GM19193 (cell line): Measurements from ENCODE around the gene MLC1.

ENCODE experiments used
- POLR2A ChIP-seq: IDR thresholded peaks from 4 replicates; pipeline ENCODE4 v1.6.1; 2011; ENCODE audit not compliant: insufficient read depth, insufficient read length; ENCODE audit errors: extremely low read depth

The MLC1 gene

DNA sequence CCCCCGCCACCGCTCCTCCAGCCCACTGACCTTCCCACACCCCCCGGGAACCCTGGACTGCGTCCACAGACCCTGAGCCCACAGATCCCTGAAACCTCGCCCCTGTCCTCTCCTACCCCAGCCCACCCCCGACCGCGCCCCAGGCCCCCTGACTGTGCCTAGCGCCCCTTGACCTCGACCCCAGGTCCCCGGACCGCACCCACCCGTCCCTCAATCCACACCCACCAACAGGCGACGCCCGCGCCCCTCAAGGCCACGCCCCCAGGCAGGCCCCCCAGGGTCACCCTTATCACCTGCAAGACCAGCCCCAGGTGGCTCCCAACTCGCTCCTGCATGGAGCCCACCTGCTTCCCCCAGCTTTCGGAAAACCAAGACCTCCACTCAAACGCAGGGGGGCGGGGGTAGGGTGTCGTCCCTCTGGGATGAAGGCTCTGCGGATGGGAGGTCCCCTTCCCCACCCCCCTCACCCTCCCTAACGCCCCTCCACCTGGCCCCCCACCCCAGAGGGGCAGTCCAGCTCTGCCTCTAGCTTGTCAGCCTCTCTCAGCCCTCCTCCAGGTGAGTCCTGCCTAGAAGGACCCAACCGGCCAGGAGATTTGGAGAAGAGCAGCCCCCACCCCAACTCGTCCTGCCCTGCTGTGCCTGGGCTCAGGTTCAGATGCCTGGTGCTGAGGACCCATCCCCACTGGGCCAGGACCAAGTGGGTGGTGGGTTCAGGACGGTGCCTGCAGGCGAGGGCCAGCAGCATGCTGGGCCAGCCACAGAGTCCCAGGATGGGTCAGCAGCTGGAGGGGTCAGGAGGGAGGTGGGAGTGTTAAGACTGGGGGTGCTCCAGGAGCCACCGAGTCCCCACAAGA, 69.5 kb downstream of the MLC1 start:
- no peak for TF ChIP-seq POLR2A

DNA sequence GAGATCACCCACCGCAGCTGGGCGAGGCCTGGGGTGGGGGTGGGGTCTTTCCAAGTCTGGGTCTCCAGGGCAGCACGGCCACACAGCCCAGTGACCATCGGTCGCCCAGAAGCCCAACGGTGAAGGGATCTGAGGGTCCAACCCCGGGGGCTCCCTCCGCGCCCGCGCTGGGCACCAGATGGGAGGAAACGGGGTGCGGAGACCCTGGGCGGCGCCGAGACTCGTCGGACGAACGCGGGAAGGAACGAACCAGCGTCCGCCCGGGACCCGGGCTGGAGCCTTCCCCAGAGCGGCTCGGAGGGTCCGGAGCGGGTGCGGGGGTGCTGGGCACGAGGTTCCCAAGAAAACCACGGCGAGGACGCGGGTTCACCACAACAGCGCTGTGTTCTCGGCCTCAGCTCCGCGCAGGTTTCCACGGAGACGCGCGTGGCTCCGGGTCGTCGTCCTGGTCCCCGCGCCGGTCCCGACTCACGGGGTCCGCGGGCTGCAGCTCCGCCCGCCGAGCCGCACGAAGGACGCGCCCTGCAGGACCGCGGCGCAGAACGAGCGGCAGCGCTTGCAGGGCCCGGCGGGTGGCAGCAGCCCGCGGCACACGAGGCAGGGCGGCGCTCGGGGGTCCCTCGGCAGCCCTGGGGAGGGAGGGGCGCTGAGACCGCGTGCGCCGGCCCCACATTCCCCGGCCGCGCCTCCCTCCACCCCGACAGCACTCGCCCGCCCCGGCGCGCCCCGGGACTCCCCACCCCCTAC, 70.4 kb downstream of the MLC1 start:
- no peak for TF ChIP-seq POLR2A

DNA sequence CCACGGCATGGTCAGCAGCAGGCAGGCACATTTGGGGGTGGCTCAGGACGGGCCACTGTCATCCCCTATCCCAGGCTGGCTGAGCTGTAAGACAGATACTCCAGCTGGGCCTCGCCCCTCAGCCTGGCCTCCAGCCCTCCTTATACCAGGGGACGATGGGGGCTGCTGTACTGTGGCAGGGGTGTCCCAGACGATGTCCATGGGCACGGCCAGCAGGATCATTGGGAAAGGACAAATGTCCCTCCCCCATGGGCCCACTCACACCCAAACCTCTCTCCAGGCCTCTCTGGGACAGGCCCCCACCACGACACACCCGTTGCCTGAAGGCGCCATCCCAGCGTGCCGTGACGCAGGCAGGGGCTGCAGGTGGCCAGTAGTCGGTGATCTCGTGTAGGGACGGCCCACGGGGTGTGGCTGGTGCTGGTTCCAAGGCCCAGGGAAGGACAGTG, 71.1 kb downstream of the MLC1 start:
- no peak for TF ChIP-seq POLR2A

DNA sequence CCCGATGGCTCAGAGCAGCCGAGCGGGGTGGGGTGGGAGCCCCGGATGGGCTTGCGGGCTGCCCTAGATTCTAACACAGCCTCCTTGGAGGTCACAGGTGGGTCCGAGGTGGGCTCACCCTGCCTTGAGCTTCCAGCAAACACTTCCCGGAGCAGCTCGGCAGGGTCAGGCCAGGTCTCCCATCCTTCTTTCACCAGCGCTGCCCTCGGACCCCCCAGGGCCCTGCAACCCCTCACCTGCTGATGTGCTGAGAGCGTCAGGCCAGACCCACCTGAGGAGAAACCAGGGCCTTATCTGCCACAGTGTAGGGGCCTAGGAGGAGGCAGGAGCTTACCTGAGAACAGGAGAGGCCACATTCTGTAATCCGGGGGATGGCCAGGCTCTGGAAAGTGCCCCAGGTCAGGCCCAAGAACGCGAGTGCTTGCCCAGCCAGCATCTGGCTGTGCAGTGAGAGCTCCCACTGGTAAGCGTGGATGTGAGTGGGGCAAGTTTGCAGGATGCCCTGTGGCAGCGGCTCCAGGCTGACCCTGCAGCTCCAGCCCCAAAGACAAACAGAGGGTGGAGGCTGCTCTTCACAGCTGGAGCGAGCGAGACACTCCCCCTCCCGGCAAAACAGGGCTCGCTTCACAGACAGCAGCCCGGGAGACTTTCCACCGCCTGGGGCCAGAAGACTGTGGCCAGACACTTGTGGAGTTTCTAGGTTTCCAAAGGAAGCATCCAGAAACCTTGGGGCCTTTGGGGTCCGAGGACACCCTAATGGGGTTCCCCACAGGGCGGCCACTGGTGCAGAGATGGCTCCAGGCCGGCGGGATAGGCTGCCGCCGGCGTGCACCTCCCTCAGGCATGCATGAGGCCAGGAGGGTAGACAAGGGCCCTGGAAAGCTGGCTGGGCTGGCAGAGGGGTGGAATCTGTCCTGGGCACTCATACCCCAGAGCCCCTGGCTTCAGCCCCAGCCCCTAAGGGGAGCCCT, 72.7 kb downstream of the MLC1 start, which contains the start of gene IL17REL:
IL17REL (minus strand) TSS at position 555 of the 971 bp plus-strand sequence; CDS start at position 436, 119 bp downstream.
- no peak for TF ChIP-seq POLR2A

DNA sequence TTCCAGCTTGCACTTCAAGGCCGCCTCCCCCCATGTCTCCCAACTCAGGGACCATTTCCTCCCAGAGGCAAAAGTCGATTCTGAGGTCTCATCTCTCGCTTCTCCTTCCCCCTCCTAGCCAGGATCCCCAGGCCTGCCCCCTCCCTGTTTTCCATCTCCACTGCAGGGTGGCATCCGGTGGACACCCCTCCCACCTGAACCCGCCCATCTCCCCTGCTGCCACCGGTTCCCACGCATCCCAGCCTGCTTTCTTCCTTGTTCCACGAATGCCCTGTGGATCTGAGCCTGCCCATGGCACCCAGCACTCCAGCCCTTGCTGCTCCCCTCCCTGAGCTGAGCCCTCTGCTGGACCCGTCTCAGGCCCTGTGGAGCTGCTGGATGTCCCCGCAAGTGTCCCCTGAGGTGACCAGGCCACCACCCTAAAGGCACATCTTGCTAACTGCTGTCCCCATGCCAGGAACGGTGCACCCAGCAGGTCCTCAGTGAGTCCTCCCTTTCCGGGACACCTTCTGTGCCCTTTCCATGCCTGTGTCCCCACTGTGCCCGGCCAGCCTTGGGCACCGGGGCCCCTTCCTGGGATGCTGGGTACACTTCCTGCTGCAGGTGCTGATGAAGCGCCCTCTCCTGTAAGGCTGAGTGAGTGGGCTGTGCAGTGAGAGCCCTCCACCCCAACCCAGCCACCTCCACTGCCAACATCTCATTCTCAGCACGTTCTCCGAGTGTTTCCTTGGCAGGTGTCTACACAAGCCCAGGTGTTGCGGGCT, 73.6 kb downstream of the MLC1 start:
- no peak for TF ChIP-seq POLR2A

DNA sequence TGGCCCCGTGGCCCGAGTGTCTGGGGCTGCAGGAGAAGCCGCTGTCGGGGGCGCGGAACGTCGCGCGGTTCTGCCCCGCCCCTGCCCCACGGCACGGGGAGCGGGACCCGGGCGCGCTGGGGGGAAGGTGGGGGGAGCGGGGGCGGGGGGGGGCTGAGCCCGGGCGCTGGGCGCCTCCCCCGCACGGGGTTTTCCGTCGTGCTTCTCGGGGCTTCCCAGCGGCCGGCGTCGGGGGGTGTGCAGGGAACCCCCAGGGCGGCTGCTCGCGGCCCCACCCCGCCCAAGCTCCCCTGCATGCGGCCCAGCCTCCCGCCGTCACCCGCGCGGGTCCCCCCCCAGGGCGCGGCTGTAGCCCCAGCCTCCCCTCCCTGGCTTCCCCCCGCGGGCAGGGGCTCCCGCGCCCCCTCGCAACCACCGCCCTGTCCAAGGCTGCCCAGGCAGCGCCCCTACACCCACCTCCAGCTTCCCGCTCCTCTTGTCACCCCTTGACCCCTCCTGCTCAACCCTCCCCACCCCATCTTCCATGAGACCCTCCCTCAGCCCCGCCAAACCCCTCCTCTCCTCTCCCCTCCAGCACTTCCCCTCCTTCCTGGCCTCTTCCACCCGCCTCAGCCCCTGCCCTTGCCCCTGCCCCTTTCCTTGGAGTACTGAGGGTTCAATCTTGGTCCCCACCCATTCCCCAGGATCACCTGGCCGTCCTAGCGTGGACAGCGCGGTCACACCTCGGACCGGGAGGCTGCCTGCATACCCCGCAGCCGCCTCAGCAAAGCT, 74.4 kb downstream of the MLC1 start:
- no peak for TF ChIP-seq POLR2A

DNA sequence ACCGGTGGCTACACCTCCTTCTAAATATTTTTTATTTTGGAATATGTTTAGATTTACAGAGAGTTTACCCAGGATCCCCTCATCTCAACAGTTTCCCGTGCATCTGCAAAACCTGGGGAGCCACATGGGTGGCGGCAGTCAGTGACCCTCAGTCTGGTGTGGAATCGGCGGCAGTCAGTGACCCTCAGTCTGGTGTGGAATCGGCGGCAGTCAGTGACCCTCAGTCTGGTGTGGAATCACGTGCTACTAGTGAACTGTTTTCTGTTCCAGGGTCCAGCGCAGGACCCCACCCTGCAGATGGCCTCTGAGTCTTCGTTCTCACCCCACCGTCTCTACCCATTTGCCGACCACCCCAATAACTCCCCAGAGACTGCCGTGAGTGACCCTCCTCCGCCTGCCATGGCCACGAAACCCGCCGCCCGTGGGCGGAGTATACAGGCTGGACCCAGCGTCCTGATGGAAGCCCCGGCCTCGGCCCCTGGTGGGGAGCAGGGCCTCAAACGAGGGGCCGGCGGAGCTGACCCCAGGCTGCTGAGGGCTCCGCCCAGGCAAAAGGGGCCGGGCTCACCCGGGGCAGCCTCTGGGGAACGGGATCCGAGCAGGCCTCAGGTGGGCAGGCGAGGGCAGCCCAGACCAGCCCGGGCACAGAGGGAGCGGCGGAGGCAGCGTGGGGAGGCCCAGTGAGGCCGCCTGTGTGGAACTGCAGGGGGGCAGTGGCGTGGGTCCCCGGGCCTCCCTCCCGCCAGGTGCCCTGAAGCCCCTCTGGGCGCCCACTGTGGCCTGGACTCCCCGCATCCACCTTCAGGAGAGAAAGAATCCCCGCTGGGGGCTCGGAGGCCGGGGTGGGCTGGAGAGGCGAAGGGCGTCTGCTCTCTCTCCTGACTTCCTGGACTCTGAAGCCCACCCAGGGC, 75.2 kb downstream of the MLC1 start:
- TF ChIP-seq POLR2A = no peak
